Stimulated activated CD4-positive, alpha-beta T cell treated with anti-CD3 and anti-CD28 coated beads, Interleukin-2, amount 100 ng/mL, for 4 hours (primary cell): ENCODE data around the gene NCAPD2.

Experiments used
- DNase-seq: peaks from one replicate; pipeline ENCODE4 v3.0.0-alpha.2; 2020; ENCODE audit warnings: low read depth

NCAPD2 gene

DNA sequence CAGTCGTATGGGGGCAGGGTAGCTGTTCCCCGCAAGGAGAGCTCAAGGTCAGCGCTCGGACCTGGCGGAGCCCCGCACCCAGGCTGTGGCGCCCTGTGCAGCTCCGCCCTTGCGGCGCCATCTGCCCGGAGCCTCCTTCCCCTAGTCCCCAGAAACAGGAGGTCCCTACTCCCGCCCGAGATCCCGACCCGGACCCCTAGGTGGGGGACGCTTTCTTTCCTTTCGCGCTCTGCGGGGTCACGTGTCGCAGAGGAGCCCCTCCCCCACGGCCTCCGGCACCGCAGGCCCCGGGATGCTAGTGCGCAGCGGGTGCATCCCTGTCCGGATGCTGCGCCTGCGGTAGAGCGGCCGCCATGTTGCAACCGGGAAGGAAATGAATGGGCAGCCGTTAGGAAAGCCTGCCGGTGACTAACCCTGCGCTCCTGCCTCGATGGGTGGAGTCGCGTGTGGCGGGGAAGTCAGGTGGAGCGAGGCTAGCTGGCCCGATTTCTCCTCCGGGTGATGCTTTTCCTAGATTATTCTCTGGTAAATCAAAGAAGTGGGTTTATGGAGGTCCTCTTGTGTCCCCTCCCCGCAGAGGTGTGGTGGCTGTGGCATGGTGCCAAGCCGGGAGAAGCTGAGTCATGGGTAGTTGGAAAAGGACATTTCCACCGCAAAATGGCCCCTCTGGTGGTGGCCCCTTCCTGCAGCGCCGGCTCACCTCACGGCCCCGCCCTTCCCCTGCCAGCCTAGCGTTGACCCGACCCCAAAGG is 41.2 kb downstream of the NCAPD2 start:
- peak; percentile 61 for DNase-seq

- DNase-seq, result no peak
Observed at GRCh38 chr12:6535697-6535946, 41.7 kb downstream of the NCAPD2 start.

DNA sequence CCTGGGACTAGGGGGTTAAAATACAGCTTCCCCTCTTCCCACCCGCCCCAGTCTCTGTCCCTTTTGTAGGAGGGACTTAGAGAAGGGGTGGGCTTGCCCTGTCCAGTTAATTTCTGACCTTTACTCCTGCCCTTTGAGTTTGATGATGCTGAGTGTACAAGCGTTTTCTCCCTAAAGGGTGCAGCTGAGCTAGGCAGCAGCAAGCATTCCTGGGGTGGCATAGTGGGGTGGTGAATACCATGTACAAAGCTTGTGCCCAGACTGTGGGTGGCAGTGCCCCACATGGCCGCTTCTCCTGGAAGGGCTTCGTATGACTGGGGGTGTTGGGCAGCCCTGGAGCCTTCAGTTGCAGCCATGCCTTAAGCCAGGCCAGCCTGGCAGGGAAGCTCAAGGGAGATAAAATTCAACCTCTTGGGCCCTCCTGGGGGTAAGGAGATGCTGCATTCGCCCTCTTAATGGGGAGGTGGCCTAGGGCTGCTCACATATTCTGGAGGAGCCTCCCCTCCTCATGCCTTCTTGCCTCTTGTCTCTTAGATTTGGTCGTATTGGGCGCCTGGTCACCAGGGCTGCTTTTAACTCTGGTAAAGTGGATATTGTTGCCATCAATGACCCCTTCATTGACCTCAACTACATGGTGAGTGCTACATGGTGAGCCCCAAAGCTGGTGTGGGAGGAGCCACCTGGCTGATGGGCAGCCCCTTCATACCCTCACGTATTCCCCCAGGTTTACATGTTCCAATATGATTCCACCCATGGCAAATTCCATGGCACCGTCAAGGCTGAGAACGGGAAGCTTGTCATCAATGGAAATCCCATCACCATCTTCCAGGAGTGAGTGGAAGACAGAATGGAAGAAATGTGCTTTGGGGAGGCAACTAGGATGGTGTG is 42.3 kb downstream of the NCAPD2 start:
- no peak for DNase-seq

- no peak for DNase-seq
Observed at GRCh38 chr12:6536894-6537579, 43.1 kb downstream of the NCAPD2 start.

GRCh38 chr12:6537580-6538419 is 43.9 kb downstream of the NCAPD2 start:
- DNase-seq, result peak; percentile 76

- DNase-seq, result no peak
Observed at GRCh38 chr12:6538420-6539313, 44.8 kb downstream of the NCAPD2 start.

DNA sequence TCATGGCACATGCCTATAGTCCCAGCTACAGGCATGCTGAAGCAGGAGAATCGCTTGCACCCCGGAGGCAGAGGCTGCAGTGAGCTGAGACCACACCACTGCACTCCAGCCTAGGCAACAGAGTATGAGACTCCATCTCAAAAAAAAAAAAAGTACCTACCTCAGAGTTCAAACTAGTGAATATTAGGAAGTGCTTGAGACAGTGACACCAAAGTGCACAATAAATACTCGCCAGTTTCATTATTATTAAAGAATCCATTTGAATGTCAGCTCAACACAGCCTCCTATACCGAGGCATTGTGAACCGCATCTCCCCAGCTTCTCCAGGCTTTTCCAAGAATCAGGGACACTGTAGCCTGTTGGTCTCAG is 45.4 kb downstream of the NCAPD2 start:
- DNase-seq, result no peak

GRCh38 chr12:6539707-6540134 is 45.8 kb downstream of the NCAPD2 start:
- no peak for DNase-seq

DNA sequence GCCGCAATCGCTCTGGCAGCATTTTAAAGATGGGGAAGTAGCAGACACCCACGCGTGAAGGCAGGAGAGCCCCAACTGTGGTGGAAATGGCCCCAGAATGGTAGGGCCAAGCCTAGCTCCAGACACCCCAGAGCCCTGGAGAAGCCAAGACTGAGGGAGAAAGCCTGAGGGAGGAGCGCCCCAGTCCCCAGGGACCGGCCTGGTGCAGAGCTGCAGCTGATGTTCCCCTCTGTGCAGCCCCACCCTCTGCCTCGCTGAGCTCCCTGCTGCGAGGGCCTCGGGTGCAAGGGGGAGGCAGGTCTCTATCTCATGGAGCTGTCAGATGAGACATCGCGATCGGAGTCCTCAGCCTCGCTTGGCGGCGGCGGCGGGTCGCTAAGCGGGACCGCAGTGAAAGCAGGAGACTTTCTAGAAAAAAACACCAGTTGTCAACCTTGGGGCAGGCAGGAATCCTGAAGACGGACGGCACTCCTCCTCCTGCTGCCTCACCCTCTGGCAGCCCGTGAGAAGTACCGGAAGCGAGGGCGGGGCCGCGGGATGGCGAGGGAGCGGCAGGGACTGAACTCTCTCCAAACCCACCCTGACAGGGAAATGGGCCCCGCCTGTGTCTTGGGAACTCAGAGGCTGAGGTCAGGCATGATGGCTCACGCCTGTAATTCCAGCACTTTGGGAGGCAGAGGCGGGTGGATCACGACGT is 46.4 kb downstream of the NCAPD2 start:
- no peak for DNase-seq

GRCh38 chr12:6541371-6542165 is 47.7 kb downstream of the NCAPD2 start:
- DNase-seq, result no peak

- DNase-seq, result no peak
Observed at GRCh38 chr12:6542209-6543009, 48.5 kb downstream of the NCAPD2 start.

DNA sequence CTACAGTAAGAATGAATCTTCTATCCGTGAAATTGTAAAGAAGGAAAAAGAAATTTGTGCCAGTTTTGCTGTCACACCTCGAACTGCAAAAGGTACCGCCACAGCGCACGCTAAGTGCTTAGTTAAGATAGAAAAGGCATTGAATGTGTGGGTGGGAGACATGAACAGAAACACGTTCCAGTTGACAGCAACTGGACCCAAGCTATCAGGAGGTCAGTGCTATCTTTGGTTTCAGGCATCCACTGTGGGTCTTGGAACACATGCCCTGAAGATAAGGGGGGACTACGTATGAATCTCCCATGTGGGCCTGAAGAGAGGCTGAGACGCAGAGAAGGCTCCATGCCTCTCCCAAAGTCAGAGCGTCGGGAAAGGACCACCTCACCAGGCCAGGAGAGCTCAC is 52.1 kb downstream of the NCAPD2 start:
- no peak for DNase-seq

- no peak for DNase-seq
Observed at GRCh38 chr12:6547566-6547965, 53.7 kb downstream of the NCAPD2 start.

DNA sequence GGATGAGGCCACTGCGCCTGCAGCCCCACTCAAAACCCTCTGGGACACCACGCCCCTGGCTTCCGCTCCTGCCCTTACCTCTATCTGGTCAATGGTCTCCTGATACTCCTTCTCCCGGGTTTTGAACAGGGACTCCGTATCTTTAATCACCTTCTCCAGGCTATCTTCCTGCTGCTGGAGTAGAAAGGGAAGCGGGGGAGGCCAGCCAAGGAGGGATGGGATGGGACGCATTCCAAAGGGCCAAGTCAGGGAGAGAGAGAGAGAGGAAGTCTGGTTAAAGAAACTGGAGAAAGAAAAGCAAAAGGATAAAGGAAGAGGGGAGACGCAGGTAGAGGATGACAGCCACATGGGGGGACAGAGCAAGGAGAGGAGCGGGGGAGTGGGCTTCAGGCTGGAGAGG is 54.1 kb downstream of the NCAPD2 start:
- DNase-seq, result no peak

- no peak for DNase-seq
Observed at GRCh38 chr12:6548556-6548955, 54.7 kb downstream of the NCAPD2 start.

- no peak for DNase-seq
Observed at GRCh38 chr12:6548966-6549683, 55.2 kb downstream of the NCAPD2 start.

GRCh38 chr12:6549684-6550151 is 55.8 kb downstream of the NCAPD2 start:
- no peak for DNase-seq
